HepG2 (cell line): ENCODE measurements around the gene CBL. TPM values are rescaled to one million over a fixed set of nuclear protein-coding genes. Genes with fewer than 3 reads are reported as not detected.

ENCODE experiments used
- CREB3 ChIP-seq: sonication (generic); formaldehyde crosslinking; IDR thresholded peaks from 2 replicates; pipeline ENCODE4 v1.5.0; 2020; ENCODE audit warnings: missing genetic modification reagents
- FOXA1 ChIP-seq, 2 experiments: fragments of 450-650 bp in 1 of 2; sonication (generic) in 1 of 2; formaldehyde crosslinking in 1 of 2; IDR thresholded peaks; 2 replicates each; pipeline versions ENCODE4 v1.4.0 to v1.6.1; 2016 to 2020; ENCODE audit warnings: missing genetic modification reagents in 1 of 2
- GRHL1 ChIP-seq: sonication (generic); formaldehyde crosslinking; conservative IDR thresholded peaks from 2 replicates; pipeline ENCODE4 v1.8.0; 2022; ENCODE audit warnings: missing genetic modification reagents
- IKZF5 ChIP-seq: IDR thresholded peaks from 2 replicates; pipeline ENCODE4 v1.6.1; 2018; ENCODE audit warnings: missing genetic modification reagents, mild to moderate bottlenecking, missing compliant biosample characterization
- KAT8 ChIP-seq: IDR thresholded peaks from 2 replicates; pipeline ENCODE4 v1.6.1; 2016; ENCODE audit warnings: missing genetic modification reagents, missing compliant biosample characterization
- NFE2L2 ChIP-seq: fragments of 150-350 bp; IDR thresholded peaks from 2 replicates; pipeline ENCODE4 v1.6.1; 2014; ENCODE audit warnings: low read length
- RXRB ChIP-seq: IDR thresholded peaks from 2 replicates; pipeline ENCODE4 v1.6.1; 2016; ENCODE audit warnings: borderline replicate concordance, missing genetic modification reagents, missing compliant biosample characterization
- SMC3 ChIP-seq: IDR thresholded peaks from 2 replicates; pipeline ENCODE4 v1.6.1; 2011; ENCODE audit warnings: low read length, improper control_type of control experiment
- SNAPC2 ChIP-seq: sonication (generic); formaldehyde crosslinking; IDR thresholded peaks from 2 replicates; pipeline ENCODE4 v1.8.1; 2022; ENCODE audit warnings: mild to moderate bottlenecking, missing genetic modification reagents
- SP5 ChIP-seq: IDR thresholded peaks from 2 replicates; pipeline ENCODE4 v1.6.1; 2016; ENCODE audit warnings: low read depth, borderline replicate concordance
- TFDP1 ChIP-seq: IDR thresholded peaks from 2 replicates; pipeline ENCODE4 v1.6.1; 2016; ENCODE audit warnings: missing compliant biosample characterization, missing genetic modification reagents, borderline replicate concordance
- U2AF1 ChIP-seq: fragments of 200-400 bp; formaldehyde crosslinking; optimal IDR thresholded peaks from 2 replicates; pipeline ENCODE3; 2017; ENCODE audit warnings: mild to moderate bottlenecking, low read depth, low read length
- ZFP62 ChIP-seq: sonication (generic); formaldehyde crosslinking; IDR thresholded peaks from 2 replicates; pipeline ENCODE4 v1.4.0; 2020; ENCODE audit warnings: missing genetic modification reagents
- ZNF275 ChIP-seq: sonication (generic); formaldehyde crosslinking; IDR thresholded peaks from 2 replicates; pipeline ENCODE4 v1.8.0; 2022; ENCODE audit warnings: missing genetic modification reagents, mild to moderate bottlenecking, inconsistent platforms, borderline replicate concordance
- ZNF34 ChIP-seq: sonication (generic); formaldehyde crosslinking; IDR thresholded peaks from 2 replicates; pipeline ENCODE4 v1.4.0; 2020; ENCODE audit warnings: mild to moderate bottlenecking, missing genetic modification reagents, borderline replicate concordance
- ZNF496 ChIP-seq: sonication (generic); formaldehyde crosslinking; IDR thresholded peaks from 2 replicates; pipeline ENCODE4 v1.8.1; 2023; ENCODE audit warnings: mild to moderate bottlenecking, moderate library complexity, missing genetic modification reagents; ENCODE audit not compliant: insufficient replicate concordance
- ZNF543 ChIP-seq: sonication (generic); formaldehyde crosslinking; IDR thresholded peaks from 2 replicates; pipeline ENCODE4 v1.4.0; 2020; ENCODE audit warnings: mild to moderate bottlenecking, missing genetic modification reagents
- ZNF550 ChIP-seq: sonication (generic); formaldehyde crosslinking; IDR thresholded peaks from 2 replicates; pipeline ENCODE4 v1.4.0; 2020; ENCODE audit warnings: mild to moderate bottlenecking, missing genetic modification reagents, borderline replicate concordance
- ZNF629 ChIP-seq: sonication (generic); formaldehyde crosslinking; conservative IDR thresholded peaks from 2 replicates; pipeline ENCODE4 v1.5.0; 2020; ENCODE audit warnings: missing genetic modification reagents
- ZNF639 ChIP-seq: conservative IDR thresholded peaks from 2 replicates; pipeline ENCODE4 v1.6.1; 2018; ENCODE audit warnings: missing genetic modification reagents
- ZNF678 ChIP-seq: sonication (generic); formaldehyde crosslinking; IDR thresholded peaks from 2 replicates; pipeline ENCODE4 v1.4.0; 2020; ENCODE audit warnings: mild to moderate bottlenecking, missing genetic modification reagents
- ZNF737 ChIP-seq: sonication (generic); formaldehyde crosslinking; IDR thresholded peaks from 2 replicates; pipeline ENCODE4 v1.5.0; 2020; ENCODE audit warnings: missing genetic modification reagents, mild to moderate bottlenecking, borderline replicate concordance
- polyA plus RNA-seq, 8 experiments: library from polyadenylated mRNA; depleted of rRNA in 3 of 8; stranded (reverse) in 7 of 8; unstranded in 1 of 8; fragments of >200 nt; fragmentation: Illumina TruSeq in 4 of 8; extraction: Trizol in 4 of 8; gene quantifications; 2 replicates each; pipeline versions ENCODE4 v1.2.1 to v1.2.3, GENCODE V29; 2011 to 2016; ENCODE audit warnings: low read depth in 4 of 8, missing spikeins in 1 of 8, mixed read lengths in 1 of 8; ENCODE audit not compliant: insufficient read depth in 1 of 8
- total RNA-seq, 5 experiments: library from RNA; depleted of rRNA; stranded (reverse); fragments of >200 nt; fragmentation: Illumina TruSeq; extraction: Trizol; gene quantifications; 2 replicates each; pipeline ENCODE4 v1.2.3, GENCODE V29; 2016; ENCODE audit warnings: low read depth in 1 of 5

Gene CBL
- total and polyA plus RNA-seq, 2 of the 13 experiments (the other 11 are each of a cell fraction or from before 2014, with no cell fraction given) = 6.6 to 7.4 TPM

GRCh38 chr11:119334174-119334930 lies 128.2 kb downstream of the CBL start, which contains the start of gene RNF26 (continued):
- TF ChIP-seq ZNF275 (CRISPR knock-in tag) (no peak), ZNF678 (CRISPR knock-in tag) (no peak), KAT8 (CRISPR knock-in tag) (peak; percentile 86), ZNF639 (CRISPR knock-in tag) (no peak), GRHL1 (CRISPR knock-in tag) (no peak), IKZF5 (CRISPR knock-in tag) (no peak), ZNF496 (CRISPR knock-in tag) (no peak), ZNF737 (CRISPR knock-in tag) (no peak), ZFP62 (CRISPR knock-in tag) (no peak), SMC3 (no peak), SP5 (CRISPR knock-in tag) (no peak; the same call in 1 of the 2 replicates), TFDP1 (CRISPR knock-in tag) (peak; percentile 89; the same call in 1 of the 2 replicates), RXRB (CRISPR knock-in tag) (0 out of 2 replicates have a peak, but pooled peaks have one; percentile 14), ZNF550 (CRISPR knock-in tag) (no peak), U2AF1 (no peak), NFE2L2 (no peak), ZNF629 (no peak), ZNF34 (CRISPR knock-in tag) (no peak), SNAPC2 (CRISPR knock-in tag) (no peak), ZNF543 (CRISPR knock-in tag) (no peak), FOXA1 (IDR thresholded peaks at IDR 0.05) (no peak), FOXA1 (CRISPR knock-in tag; IDR thresholded peaks at IDR 0.05) (peak; percentile 90), CREB3 (CRISPR knock-in tag) (peak; percentile 31; the same call in 1 of the 2 replicates)
